Measurements from ENCODE around the gene PITPNB. TPM values are rescaled to one million over a fixed set of nuclear protein-coding genes. Genes with fewer than 3 reads are reported as not detected.

Gene PITPNB
- polyA plus RNA-seq, 1 donor, result 40.0 TPM

DNA sequence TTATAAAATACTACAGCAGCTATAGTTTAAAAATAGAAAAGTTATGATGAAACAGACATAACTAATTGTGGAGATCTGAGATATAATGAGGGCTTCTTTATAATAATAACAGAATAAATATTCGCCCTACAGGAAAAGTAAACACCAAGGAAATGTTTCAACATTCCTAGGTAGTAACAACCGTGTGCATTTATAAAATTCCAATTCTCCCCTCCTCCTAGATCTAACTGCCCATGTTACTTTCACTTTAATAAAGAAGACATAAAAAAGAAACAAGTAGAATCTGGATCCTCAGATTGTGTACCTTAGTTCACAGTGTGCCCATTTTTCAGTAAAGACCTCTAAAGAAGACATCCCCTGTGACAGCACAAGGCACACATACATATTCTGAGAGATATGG, 59.7 kb downstream of the PITPNB start:
- no peak for DNase-seq (ENCODE audit: low read depth)

DNA sequence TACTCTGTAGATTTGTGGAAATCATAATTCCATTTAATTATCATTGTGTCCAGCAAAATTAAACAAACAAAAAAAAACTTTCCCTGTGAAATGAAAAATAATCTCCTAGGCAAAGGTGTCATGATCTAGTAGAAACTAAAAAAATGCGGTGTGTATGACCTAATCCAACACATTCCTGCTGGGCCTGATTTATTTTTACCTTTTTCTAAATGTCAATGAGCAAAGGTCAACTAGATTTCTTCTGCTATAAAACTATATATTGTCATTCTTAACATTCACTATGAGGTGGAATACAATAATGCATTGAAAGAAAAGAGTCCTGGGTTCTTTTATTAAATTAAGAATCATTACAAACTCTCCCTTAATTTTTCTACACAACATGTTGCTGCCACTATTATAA, 60.4 kb downstream of the PITPNB start:
- no peak for DNase-seq (ENCODE audit: low read depth)

DNA sequence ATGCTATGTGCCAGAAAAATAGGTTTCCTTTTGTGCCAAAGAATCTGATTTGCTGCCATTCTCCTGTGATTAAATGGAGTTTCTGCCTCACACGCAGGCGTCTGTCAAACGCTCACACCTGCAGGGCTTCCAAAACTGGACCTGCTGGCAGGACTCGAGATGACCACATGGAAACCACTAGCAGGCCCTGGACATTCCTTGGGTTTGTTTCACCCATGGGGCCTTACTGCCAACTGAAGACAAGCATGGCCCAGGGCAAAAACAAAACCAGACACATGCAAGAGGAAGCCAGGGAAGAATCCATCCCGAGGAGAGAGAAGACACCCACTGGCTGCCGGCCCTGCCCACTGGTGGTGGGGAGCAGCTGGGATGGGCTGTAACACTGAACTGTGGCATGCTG, 61.6 kb downstream of the PITPNB start:
- no peak for DNase-seq (ENCODE audit: low read depth)

DNA sequence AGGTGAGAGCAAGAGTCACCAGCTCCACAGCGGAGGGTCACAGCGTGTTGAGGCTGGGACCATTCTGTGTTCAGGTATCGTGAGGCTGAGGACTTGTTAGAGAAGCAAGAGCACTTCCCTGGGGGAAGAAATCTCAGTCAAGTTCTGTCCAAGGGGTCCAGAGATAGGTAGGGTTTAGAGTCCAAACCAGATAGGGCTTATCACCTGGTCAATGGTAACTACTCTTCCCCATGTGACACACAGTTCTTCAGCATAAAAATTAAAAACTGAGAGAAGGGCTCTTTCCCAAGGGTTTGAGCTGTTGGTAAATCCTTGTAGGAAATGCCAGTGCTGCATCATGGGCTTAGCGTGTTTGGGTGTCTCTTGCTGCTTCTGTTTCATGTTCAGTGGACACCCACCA, 62.7 kb downstream of the PITPNB start:
- DNase-seq (ENCODE audit: low read depth), result no peak

DNA sequence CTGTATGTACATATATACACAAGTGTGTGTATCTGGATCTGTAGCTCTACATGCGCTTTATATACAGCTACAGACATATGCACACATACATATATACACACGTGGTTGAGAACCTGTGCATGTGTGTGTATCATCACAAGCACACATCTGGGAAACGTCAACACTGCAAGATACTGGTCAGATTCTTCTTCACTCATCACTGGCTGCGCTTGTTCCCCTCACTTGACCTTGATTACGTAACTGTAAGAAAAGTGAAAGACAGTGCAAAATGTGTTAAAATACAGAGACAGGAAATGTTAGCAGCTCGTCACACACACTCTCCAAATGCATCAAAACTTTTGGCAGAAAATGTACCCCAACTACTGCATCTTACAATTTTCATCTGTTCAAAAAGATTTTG, 65.6 kb downstream of the PITPNB start:
- DNase-seq (ENCODE audit: low read depth), result no peak

DNA sequence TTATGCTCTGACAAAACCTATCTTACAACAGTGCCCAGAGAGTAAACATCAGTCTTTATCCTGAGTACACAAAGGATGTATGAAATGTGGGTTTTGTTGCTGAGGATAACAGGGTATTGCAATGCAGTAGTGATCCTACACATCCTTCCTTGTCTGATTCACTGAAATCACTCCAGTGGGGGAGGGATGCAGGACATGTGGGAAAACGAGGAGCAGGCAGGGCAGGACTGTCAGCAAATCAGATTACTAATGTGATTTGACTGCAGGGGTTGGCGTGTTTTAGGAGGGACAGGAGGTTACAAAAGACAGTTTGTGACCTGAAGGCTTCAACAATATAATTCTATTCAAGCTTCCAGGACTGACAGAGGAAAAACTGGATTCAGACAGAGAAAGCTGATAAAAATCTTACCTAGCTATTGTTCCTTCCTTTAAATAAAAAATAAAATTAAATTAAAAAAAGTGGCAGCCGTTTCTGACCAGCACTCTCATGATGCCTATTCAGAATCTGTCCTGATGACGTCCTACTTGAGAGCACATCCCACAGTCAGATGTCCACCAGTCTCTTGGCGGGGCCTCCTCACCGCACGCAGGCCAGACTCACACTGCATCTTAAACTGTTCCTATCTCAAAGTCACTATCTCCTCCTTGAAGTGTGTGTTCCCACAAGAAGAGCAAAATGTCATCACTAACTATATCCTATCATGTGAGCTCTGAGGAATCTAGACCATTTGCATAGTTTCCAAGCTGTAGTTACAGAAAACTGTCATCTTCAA, 66.9 kb downstream of the PITPNB start:
- DNase-seq (ENCODE audit: low read depth), result no peak

DNA sequence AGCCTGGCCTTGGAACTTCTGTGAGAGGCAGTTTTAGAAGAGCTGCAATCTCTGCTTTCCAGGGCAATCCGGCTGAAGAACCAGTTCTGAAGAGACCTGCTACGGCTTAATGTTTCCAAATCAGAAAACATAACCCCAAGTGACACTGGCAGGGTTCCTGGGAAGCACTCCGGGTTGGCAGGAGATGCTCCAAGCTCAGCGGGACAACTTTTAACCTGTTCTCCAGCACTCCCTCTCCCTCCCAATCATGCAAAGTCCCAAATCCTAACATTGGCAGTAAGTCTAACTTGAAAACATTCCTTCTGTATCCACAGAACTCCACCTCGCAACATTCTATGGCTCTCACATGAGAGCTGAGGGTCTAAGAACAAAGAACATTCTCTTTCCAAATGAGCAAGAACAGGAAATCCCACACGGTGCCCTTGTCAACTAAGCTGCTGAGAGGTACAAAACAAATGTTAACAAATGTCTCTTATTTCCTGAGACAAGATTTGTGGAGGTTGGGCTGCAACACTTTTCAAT, 69.0 kb downstream of the PITPNB start:
- DNase-seq (ENCODE audit: low read depth), result no peak

DNA sequence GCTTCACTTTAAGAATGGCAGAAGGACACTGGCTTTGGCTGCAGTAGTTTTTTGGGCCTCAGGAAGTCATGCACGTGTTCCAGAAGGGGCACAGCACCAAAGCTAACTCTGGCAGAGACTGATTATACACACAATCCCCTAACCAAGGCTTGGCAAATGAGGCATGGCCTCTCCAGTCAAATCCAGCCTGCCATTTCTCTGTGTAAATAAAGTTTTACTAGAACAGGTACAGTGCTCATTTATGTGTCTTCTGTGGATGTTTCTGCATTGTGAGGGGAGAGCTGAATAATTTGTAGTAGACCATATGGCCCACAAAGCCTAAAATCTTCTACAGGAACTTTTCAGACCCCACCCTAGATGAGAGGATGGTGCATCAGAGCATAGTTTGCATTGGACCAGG, 71.1 kb downstream of the PITPNB start:
- DNase-seq (ENCODE audit: low read depth), result no peak

DNA sequence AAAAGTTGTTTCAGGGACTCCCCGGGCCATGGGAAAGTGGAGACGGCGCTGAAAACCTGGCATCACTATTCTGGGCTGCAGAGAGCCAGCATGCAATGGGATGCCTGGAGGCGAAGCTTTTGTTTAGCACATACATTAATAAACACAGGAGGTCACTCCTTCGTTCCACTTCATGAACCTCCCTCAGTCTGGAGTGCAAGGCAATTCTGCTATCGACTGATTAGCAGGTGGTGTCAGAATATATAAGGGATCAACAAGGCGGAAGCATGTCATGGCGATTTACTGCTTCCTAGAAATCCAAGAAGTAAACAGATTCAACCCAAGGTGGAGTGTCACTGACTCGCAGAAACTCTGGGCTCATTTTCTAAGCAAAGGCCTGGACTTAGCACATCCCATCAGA, 72.1 kb downstream of the PITPNB start:
- DNase-seq (ENCODE audit: low read depth), result no peak

DNA sequence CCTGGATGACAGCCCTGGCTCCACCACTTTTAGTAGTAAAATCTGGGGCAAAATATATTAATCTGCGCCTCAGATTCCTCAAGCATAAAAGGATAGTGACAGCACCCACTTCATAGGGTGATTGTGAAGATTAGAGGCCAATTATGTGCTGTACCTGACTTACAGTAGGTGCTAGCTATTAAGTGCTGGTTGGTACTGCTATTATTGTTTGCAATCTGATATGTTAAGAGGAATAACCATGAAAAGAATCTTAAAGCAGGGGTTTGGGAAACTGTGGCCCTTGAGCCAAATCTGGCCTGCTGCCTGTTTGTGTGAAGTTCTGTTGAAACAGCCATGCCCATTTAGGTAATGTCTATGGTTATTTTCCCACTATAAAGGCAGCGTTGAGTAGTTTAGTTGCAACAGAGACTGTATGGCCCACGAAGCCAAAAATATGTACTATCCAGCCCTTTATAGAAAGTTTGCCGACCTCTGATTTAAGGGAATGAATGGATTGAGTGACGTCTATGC, 72.8 kb downstream of the PITPNB start:
- DNase-seq (ENCODE audit: low read depth), result no peak

DNA sequence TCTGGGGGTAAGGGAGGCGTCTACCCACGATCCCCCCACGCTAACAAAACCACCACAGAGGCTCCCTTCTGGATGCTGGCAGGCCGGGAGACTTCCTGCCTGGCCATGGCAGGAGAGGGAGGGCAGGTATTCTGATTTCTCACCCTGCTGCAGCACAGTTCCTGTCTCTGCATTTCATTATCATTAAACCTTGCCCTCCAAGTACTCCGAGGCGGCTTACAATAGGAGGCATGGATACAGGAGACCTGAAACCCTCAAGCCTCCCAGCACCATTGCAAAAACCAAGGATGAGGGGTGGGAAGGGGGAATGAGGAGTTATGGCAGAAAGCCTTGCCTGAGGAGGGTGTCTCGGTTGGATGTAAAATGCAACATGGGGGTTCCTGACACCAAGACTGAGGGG, 73.4 kb downstream of the PITPNB start:
- DNase-seq (ENCODE audit: low read depth), result no peak

DNA sequence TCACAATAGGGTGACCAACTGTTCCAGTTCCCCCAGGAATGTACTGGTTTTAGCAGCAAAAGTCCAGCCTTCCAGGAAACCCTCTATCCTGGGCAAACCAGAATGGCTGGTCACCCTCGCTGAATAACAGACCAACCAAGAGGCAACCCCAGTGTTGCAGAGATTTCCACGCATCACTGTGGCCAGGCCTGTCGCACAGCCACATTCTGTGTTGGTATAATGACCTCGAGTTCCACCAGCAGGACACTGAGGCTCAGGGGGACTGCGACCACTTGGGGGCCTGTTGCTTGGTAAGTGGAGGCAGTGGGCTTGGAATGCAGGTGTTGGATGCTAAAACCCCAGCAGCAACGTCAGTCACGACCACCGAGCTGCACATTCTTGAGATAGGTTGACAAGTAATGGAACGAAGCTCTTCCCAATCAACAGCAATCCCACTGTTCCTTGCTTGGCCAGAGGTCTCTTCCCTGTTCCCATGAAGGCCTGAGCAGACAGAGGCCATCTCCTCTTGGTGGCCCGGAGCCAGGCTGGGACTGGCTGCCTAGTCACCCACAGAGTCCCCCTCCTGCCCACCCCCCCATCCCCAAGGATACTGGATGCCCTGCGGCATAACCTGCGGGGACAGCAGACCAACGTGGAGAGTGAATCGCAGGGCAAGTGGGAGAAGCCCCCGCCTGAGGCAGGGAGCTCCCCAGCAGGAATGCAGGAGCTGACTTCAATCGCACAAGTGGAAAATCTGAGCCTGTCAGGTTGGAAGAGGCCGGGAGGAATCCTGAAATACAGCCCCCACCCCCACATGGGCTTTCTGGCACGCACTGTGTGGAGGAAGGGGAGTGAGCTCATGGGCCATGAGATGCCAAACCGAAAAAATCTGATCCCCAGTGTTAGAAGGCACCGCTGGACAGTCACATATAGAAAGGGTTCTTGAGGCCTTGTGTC, 74.1 kb downstream of the PITPNB start:
- no peak for DNase-seq (ENCODE audit: low read depth)

DNA sequence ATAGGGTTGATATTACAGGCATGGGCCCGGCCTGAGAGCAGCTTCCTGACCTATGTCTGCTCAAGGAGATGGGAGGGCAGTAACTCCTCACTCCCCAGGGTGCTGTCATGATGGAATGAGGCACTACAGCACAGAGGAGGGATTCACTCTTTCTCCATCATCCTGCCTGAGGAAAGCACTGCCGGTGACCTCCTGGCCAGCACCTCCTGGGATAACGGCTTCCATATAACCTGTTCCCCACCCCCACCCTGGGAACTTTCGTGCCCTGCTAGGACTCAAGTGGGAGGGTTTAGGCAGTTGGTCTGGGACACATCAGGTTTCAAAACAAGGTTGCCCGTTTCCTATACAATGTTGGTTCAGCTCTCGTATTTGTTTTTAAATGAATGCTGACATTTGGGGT, 74.8 kb downstream of the PITPNB start:
- no peak for DNase-seq (ENCODE audit: low read depth)

DNA sequence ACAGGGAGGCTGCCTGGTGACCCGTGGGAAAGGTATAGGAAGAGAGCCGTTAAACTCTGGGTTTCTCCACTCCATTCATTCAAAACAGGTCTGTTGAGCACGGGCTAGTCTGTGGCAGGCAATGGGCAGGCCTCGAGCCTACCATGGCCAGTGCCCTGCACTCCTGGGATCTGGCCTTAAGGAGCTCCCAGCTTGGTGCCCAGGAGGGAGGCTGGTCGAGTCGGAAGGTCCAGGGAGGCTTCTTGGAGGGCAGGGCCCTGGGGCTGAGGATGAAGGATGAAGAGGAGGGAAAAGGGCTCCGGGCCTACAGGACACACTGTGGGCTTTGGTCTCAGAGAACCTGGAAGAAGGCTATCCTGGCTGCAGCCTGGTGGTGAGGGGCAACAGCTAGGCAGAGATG, 75.6 kb downstream of the PITPNB start:
- no peak for DNase-seq (ENCODE audit: low read depth)

DNA sequence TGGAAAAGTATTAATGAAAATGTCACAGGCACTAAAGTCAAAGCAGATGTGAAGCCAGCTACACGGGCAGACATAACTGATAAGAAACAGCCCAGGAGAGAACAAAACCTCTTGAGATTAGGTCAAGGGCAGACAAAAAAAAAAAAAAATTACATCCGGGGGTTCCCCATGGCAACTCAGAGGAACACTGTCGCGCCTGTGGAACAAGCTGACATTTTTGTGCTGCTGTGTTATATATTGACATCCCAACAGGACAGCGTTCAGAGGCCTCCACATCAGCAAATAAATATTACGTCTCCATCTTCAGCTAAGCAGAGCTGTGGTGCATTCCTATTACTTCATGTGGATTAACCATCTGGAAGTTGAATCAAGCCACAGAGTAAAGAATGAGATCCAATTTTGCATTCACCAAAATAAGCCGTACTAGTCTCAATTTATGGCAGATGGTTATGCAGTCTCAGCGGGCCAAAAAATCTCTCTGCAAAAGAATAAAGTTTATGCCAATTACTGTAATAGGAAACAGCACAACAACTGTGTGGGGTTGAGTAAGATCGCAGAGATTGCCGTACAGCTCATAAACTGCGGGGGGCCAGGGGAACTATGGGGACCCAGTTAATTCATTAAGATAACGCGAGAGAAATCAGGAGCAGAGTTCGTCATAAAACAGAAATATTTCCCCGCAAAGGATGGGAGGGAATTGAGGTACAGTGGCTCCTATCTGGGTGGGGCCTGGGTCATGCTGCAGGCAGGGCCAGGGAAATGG, 76.2 kb downstream of the PITPNB start:
- DNase-seq (ENCODE audit: low read depth), result no peak

DNA sequence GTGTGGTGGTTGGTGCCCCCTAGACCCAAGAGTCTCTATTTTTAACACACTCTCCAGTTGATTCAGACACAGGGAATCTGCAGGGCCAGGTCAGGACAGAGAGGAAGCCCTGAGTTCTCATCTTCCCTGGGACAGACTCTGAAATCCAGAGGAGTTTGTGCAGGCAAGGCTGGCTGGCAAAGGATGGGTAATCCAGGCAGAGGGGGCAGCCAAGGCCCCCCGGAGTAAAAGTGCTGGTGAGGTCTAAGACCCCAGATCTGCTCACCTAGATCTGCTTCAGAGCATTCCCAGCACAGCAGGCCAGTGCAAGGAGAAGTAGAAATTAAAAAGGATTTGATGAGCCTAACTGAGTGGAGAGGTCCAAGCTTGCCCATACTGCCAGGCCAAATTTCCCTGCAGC, 76.9 kb downstream of the PITPNB start:
- DNase-seq (ENCODE audit: low read depth), result no peak

DNA sequence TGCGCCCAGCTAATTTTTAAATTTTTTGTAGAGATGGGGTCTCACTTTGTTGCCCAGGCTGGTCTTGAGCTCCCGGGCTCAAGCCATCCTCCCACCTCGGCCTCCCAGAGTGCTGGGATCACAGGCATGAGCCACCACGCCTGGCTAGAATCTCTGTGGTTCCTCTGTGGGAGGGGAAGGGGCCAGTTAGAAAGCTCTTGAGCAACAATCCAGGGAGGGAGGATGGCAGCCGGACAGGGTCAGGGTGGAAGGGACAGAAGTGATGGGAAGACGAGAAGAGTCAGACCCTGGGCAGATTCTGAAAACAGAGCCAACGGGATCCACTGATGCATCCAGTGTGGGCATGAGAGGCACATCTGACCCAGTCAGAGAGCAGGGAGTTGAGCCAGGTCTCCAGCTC, 78.6 kb downstream of the PITPNB start:
- DNase-seq (ENCODE audit: low read depth), result no peak

DNA sequence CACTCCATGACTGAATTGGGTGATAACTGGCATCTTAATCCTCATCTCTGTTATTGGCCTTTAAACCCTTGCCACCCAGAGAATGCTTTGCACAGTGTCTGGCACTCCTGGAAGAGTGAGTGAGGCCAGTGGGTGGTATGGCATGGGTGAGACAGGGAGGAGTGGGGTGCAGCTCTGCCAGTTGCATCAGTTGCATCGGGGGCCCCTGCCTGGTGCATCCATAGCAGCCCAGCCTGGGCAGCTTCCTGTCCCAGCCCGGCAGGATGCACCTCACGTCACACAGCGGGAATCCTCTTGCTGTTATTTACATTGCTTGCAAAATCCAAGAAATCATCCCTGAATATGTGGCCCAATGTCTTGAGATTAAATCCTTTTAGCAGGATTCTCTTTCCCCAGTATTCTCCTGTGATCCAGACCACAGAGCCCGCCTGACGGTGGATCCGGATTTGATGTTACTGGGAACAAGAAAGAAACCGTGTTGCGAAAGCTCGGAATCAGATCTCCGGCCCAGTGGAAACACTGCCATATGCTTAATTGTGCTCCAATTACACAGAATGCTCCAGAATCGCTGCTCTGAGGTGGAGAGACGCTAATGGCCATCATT, 79.9 kb downstream of the PITPNB start:
- no peak for DNase-seq (ENCODE audit: low read depth)

DNA sequence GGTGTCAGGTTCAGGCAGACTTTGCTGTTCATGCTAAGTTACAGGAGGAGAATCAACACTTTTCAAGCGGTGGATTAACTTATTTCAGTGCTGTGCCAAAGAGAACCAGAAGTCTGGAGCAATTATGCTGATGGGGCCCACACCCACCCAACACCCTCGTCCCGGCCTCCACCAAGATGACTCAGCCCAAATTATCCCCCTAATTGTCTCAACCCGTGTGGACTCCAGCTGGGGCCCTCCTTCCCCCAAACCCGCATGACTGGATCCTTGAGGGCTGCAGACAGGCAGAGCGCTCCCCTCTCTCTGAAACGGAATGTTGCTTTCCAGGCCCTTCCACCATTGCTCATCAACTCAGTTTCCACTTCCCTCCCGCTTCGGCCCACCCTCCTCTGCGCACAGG, 82.9 kb downstream of the PITPNB start:
- no peak for DNase-seq (ENCODE audit: low read depth)

DNA sequence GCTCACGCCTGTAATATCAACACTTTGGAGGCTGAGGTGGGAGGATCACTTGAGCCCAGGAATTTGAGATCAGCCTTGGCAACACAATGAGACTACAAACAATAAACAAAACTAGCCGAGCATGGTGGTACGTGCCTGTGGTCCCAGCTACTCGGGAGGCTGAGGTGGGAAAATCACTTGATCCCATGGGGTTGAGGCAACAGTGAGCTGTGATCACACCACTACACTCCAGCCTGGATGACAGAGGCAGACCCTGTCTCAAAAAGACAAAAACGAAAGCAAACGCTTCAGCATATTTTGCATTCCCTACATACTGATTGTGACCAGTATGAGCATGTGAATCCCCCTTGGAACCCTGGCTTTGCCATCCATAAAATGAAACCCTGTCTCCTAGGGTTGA, 83.6 kb downstream of the PITPNB start:
- DNase-seq (ENCODE audit: low read depth), result no peak

DNA sequence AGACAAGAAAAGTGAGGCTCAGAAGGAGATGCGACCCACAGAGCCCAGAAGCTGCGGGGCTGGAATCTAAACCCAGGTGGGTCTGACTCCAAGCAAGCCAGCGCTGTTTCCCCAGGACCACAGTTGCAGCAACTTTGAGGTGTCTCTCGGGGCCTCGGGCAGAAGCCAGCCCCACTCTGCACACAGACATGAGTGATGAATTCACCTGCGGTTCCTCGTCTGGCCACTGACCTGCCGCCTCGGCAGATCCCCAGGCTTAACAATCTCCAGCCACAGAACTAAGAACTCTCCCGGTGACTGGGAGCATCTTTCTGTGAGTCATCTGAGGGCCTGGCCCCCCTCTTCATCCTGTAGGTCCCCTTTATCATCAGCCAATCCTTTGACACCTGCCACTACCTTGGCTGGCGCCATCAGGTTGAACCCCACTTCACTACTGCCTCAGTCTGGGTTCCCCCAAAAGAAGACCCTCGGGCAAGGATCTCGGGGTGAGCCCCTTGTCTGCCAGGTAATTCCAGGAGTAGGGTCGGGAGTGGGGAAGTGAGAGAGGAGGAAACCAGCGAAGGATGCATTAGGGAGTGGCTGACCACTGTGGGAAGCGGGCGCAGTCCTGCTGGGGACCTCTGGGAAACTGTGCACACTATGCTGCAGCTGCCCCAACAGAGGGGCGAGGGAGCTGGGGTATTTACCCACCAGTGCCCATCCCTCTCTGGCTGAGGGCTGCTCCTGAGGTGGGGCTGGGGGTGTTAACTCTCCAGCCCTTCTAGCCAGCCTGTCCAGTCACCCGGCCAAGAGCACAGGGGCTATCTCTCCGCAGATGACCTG, 84.5 kb downstream of the PITPNB start:
- DNase-seq (ENCODE audit: low read depth), result no peak
